H9 (cell line): ENCODE results near the gene SCD5. TPM values are rescaled to one million over a fixed set of nuclear protein-coding genes. Genes with fewer than 3 reads are reported as not detected.

ENCODE experiments used
- DNase-seq: peaks from one replicate; pipeline ENCODE4 v3.0.0-alpha.2; 2017
- H2AFZ ChIP-seq: one replicate; pipeline ENCODE4 v1.6.1; 2013; ENCODE audit warnings: mild to moderate bottlenecking, low read length, control low read depth, moderate library complexity
- H2AK5ac ChIP-seq: 2 replicates; pipeline ENCODE4 v1.6.1; 2013; ENCODE audit warnings: low read length, control low read depth, mixed read lengths; ENCODE audit not compliant: insufficient read length
- H2BK120ac ChIP-seq: one replicate; pipeline ENCODE4 v1.6.1; 2013; ENCODE audit warnings: low read depth, mild to moderate bottlenecking, low read length, control low read depth, inconsistent platforms; ENCODE audit not compliant: poor library complexity, severe bottlenecking
- H2BK12ac ChIP-seq: 2 replicates; pipeline ENCODE4 v1.6.1; 2013; ENCODE audit warnings: low read length, control low read depth, mixed read lengths, low read depth; ENCODE audit not compliant: insufficient read length
- H2BK15ac ChIP-seq: 2 replicates; pipeline ENCODE4 v1.6.1; 2013; ENCODE audit warnings: low read depth, low read length, control low read depth
- H2BK20ac ChIP-seq: one replicate; pipeline ENCODE4 v1.6.1; 2013; ENCODE audit warnings: low read depth, mild to moderate bottlenecking, low read length, control low read depth, inconsistent platforms; ENCODE audit not compliant: poor library complexity, severe bottlenecking
- H2BK5ac ChIP-seq: 2 replicates; pipeline ENCODE4 v1.6.1; 2013; ENCODE audit warnings: low read length, control low read depth, mixed read lengths; ENCODE audit not compliant: insufficient read length
- H3K14ac ChIP-seq: 2 replicates; pipeline ENCODE4 v1.6.1; 2013; ENCODE audit warnings: low read length, control low read depth; ENCODE audit not compliant: insufficient read depth
- H3K18ac ChIP-seq: 2 replicates; pipeline ENCODE4 v1.6.1; 2013; ENCODE audit warnings: low read depth, mild to moderate bottlenecking, mixed read lengths, low read length, control low read depth; ENCODE audit not compliant: insufficient read length
- H3K23ac ChIP-seq: 2 replicates; pipeline ENCODE4 v1.6.1; 2013; ENCODE audit warnings: low read length, control low read depth, mixed read lengths, low read depth; ENCODE audit not compliant: insufficient read length
- H3K23me2 ChIP-seq: 2 replicates; pipeline ENCODE4 v1.6.1; 2013; ENCODE audit warnings: low read depth, mild to moderate bottlenecking, mixed read lengths, low read length, control low read depth; ENCODE audit not compliant: insufficient read length, poor library complexity, severe bottlenecking
- H3K27ac ChIP-seq: 2 replicates; pipeline ENCODE4 v1.5.1; 2013; ENCODE audit warnings: low read length, control low read depth, mixed read lengths, low read depth; ENCODE audit not compliant: insufficient read length
- H3K27me3 ChIP-seq: 2 replicates; pipeline ENCODE4 v1.6.1; 2013; ENCODE audit warnings: low read length, control low read depth, inconsistent platforms; ENCODE audit not compliant: insufficient read depth
- H3K4ac ChIP-seq: 2 replicates; pipeline ENCODE4 v1.6.1; 2013; ENCODE audit warnings: low read depth, mild to moderate bottlenecking, control low read depth, inconsistent platforms, low read length, moderate library complexity
- H3K4me1 ChIP-seq: 2 replicates; pipeline ENCODE4 v1.6.1; 2013; ENCODE audit warnings: low read length, control low read depth, inconsistent platforms; ENCODE audit not compliant: insufficient read depth
- H3K4me2 ChIP-seq: 2 replicates; pipeline ENCODE4 v1.6.1; 2013; ENCODE audit warnings: low read length, control low read depth, mixed read lengths; ENCODE audit not compliant: insufficient read length, insufficient read depth
- H3K56ac ChIP-seq: 2 replicates; pipeline ENCODE4 v1.6.1; 2013; ENCODE audit warnings: low read depth, mild to moderate bottlenecking, mixed read lengths, low read length, control low read depth; ENCODE audit not compliant: insufficient read length
- H3K79me1 ChIP-seq: 2 replicates; pipeline ENCODE4 v1.6.1; 2013; ENCODE audit warnings: low read depth, mild to moderate bottlenecking, moderate library complexity, low read length, control low read depth, inconsistent platforms; ENCODE audit not compliant: insufficient read depth, poor library complexity, severe bottlenecking
- H3K79me2 ChIP-seq: 2 replicates; pipeline ENCODE4 v1.6.1; 2013; ENCODE audit warnings: low read length, control low read depth, inconsistent platforms; ENCODE audit not compliant: insufficient read depth
- H3K9ac ChIP-seq: 2 replicates; pipeline ENCODE4 v1.6.1; 2013; ENCODE audit warnings: low read length, control low read depth, mixed read lengths; ENCODE audit not compliant: insufficient read length; ENCODE audit errors: extremely low read depth
- H3K9me3 ChIP-seq: one replicate; pipeline ENCODE4 v1.6.1; 2013; ENCODE audit warnings: low read depth, low read length, inconsistent platforms; ENCODE audit not compliant: control insufficient read depth
- H3T11ph ChIP-seq: one replicate; pipeline ENCODE4 v1.6.1; 2013; ENCODE audit warnings: mild to moderate bottlenecking, low read length, control low read depth, inconsistent platforms
- H4K20me1 ChIP-seq: one replicate; pipeline ENCODE4 v1.6.1; 2013; ENCODE audit not compliant: control insufficient read depth, insufficient read length, insufficient read depth
- H4K5ac ChIP-seq: 2 replicates; pipeline ENCODE4 v1.6.1; 2013; ENCODE audit warnings: low read depth, mild to moderate bottlenecking, mixed read lengths, low read length, control low read depth; ENCODE audit not compliant: insufficient read length
- H4K8ac ChIP-seq: replicated peaks from 2 replicates; pipeline ENCODE4 v1.6.1; 2013; ENCODE audit warnings: low read length, control low read depth, mixed read lengths, low read depth; ENCODE audit not compliant: insufficient read length
- H4K91ac ChIP-seq: 2 replicates; pipeline ENCODE4 v1.6.1; 2013; ENCODE audit warnings: low read depth, mild to moderate bottlenecking, moderate library complexity, mixed read lengths, low read length, control low read depth; ENCODE audit not compliant: insufficient read length
- H3K27ac Mint-ChIP-seq, 3 experiments: 2 replicates in 2 of 3; 3 replicates in 1 of 3; pipeline ENCODE4 v1.8.0; 2020 to 2021; ENCODE audit warnings: mixed read lengths in 3 of 3, mild to moderate bottlenecking in 1 of 3, moderate library complexity in 1 of 3
- H3K27me3 Mint-ChIP-seq: 2 replicates; pipeline ENCODE4 v1.8.0; 2021; ENCODE audit warnings: low read depth, mild to moderate bottlenecking, moderate library complexity, mixed read lengths
- H3K36me3 Mint-ChIP-seq, 3 experiments: 2 replicates in 2 of 3; 3 replicates in 1 of 3; pipeline ENCODE4 v1.8.0; 2020 to 2021; ENCODE audit warnings: low read depth in 3 of 3, mixed read lengths in 3 of 3; ENCODE audit not compliant: insufficient read depth in 1 of 3
- H3K4me1 Mint-ChIP-seq, 2 experiments: 2 replicates each; pipeline ENCODE4 v1.8.0; 2020; ENCODE audit warnings: mixed read lengths in 2 of 2
- H3K4me3 Mint-ChIP-seq, 2 experiments: 2 replicates in 1 of 2; 3 replicates in 1 of 2; pipeline ENCODE4 v1.8.0; 2020 to 2021; ENCODE audit warnings: mild to moderate bottlenecking in 2 of 2, mixed read lengths in 2 of 2, moderate library complexity in 1 of 2
- H3K9me3 Mint-ChIP-seq, 2 experiments: 2 replicates in 1 of 2; 3 replicates in 1 of 2; pipeline ENCODE4 v1.8.0; 2020; ENCODE audit warnings: mild to moderate bottlenecking in 2 of 2, mixed read lengths in 2 of 2, moderate library complexity in 1 of 2
- WGBS: extraction: QIAGEN DNeasy Blood & Tissue Kit; methylation state at CpG from one replicate; pipeline ENCODE4 v1.1.7; 2013; ENCODE audit warnings: missing lambda C conversion rate, low lambda C conversion rate, mixed read lengths; ENCODE audit not compliant: insufficient read length; ENCODE audit errors: extremely low coverage; 5-methylcytosine and 5-hydroxymethylcytosine counted together
- total RNA-seq: library from RNA; stranded (reverse); gene quantifications from 2 replicates; pipeline ENCODE4 v1.2.1, GENCODE V29; 2021
- TF ChIP-seq, protein P1 (sequence below): fragments of 200-600 bp; sonication (generic); conservative IDR thresholded peaks from 3 replicates; pipeline ENCODE4 v1.8.0; 2021; ENCODE audit warnings: antibody characterized with exemption, mild to moderate bottlenecking

SCD5 gene
- total RNA-seq, 1 experiment from 2014 or later = 0.68 TPM

DNA sequence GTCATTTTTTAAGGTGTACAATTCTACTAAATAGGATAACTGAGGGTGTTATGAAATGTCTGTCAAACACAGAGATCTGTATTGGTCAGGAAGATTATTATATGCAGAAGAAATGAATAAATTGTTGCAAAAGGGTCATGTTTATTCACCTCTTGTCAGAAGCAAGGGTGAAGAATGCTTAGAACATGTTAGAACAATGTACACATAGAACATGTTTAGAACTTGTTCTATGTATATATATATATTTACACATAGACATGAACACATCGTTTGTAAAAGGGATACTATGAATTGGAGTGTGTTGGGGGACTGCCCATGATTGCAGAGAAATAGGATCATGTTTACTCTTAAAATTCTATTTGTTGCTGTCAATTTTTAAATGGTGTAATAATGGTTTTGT is 208.8 kb downstream of the SCD5 start:
- H3K27me3 Mint-ChIP-seq = no peaks in the 10 kb centered on the region; the same call in 1 of the 2 replicates
- Histone ChIP-seq H2BK15ac (no peak overlapping the region), H4K20me1 (no peaks in the 10 kb centered on the region), H3K14ac (no peak overlapping the region), H4K5ac (no peak overlapping the region), H4K8ac (no peak overlapping the region), H3K56ac (no peak overlapping the region), H2BK120ac (no peak overlapping the region), H3K4ac (no peak overlapping the region), H3K79me1 (no peaks in the 10 kb centered on the region), H2AFZ (no peak overlapping the region), H2BK5ac (no peak overlapping the region), H4K91ac (no peak overlapping the region), H2BK20ac (no peak overlapping the region), H3K23me2 (no peaks in the 10 kb centered on the region), H3K79me2 (no peaks in the 10 kb centered on the region), H2AK5ac (no peak overlapping the region), H3K23ac (no peak overlapping the region), H3K27ac (no peak overlapping the region), H3K9me3 (no peaks in the 10 kb centered on the region), H3T11ph (no peak overlapping the region), H2BK12ac (no peak overlapping the region), H3K4me1 (peaks cover 28% of the 10 kb centered on the region; the same call in 1 of the 2 replicates), H3K4me2 (no peak overlapping the region), H3K27me3 (no peaks in the 10 kb centered on the region), H3K18ac (no peak overlapping the region), H3K9ac (no peak overlapping the region)
- no peaks in the 10 kb centered on the region; a peak in 1 of 7 replicates for H3K36me3 Mint-ChIP-seq
- TF ChIP-seq, protein P1, sequence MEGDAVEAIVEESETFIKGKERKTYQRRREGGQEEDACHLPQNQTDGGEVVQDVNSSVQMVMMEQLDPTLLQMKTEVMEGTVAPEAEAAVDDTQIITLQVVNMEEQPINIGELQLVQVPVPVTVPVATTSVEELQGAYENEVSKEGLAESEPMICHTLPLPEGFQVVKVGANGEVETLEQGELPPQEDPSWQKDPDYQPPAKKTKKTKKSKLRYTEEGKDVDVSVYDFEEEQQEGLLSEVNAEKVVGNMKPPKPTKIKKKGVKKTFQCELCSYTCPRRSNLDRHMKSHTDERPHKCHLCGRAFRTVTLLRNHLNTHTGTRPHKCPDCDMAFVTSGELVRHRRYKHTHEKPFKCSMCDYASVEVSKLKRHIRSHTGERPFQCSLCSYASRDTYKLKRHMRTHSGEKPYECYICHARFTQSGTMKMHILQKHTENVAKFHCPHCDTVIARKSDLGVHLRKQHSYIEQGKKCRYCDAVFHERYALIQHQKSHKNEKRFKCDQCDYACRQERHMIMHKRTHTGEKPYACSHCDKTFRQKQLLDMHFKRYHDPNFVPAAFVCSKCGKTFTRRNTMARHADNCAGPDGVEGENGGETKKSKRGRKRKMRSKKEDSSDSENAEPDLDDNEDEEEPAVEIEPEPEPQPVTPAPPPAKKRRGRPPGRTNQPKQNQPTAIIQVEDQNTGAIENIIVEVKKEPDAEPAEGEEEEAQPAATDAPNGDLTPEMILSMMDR = no peak
- H3K9me3 Mint-ChIP-seq = no peaks in the 10 kb centered on the region
- peaks cover 55% of the 10 kb centered on the region in 2 experiments for H3K4me1 Mint-ChIP-seq
- no peak overlapping the region for H3K27ac Mint-ChIP-seq
- no peak overlapping the region for H3K4me3 Mint-ChIP-seq
- no CpG with 5 or more reads among the region's 1 CpG for WGBS
- no peak for DNase-seq
